Astrocyte (in vitro differentiated cells and primary cell): ENCODE results near the gene RASSF5. TPM values are rescaled to one million over a fixed set of nuclear protein-coding genes. Genes with fewer than 3 reads are reported as not detected.

Source experiments
- DNase-seq: peaks from one replicate; pipeline ENCODE4 v3.0.0-alpha.2; 2010; ENCODE audit warnings: low read depth
- FAIRE-seq: peaks from 2 replicates; lab custom pipeline; 2011; peaks lifted over from hg19 to GRCh38; lab: Jason Lieb, UNC
- H2AFZ ChIP-seq: 2 replicates; pipeline ENCODE4 v1.6.0; 2012; ENCODE audit warnings: low read depth, low read length, inconsistent platforms
- H3K27ac ChIP-seq: 2 replicates; pipeline ENCODE4 v1.5.1; 2011; ENCODE audit warnings: low read depth, low read length, inconsistent platforms
- H3K27me3 ChIP-seq: 2 replicates; pipeline ENCODE4 v1.6.0; 2011; ENCODE audit warnings: low read length, inconsistent platforms; ENCODE audit not compliant: insufficient read depth
- H3K36me3 ChIP-seq: 2 replicates; pipeline ENCODE4 v1.5.1; 2011; ENCODE audit warnings: low read length, inconsistent platforms; ENCODE audit not compliant: insufficient read depth
- H3K4me1 ChIP-seq: 2 replicates; pipeline ENCODE4 v1.5.1; 2011; ENCODE audit warnings: low read length, inconsistent platforms; ENCODE audit not compliant: insufficient read depth
- H3K4me2 ChIP-seq: 2 replicates; pipeline ENCODE4 v1.6.0; 2012; ENCODE audit warnings: low read length, inconsistent platforms
- H3K4me3 ChIP-seq: 2 replicates; pipeline ENCODE4 v1.5.1; 2011; ENCODE audit warnings: low read depth, mild to moderate bottlenecking, low read length, inconsistent platforms; ENCODE audit not compliant: insufficient read depth
- H3K79me2 ChIP-seq: 2 replicates; pipeline ENCODE4 v1.6.0; 2012; ENCODE audit warnings: mild to moderate bottlenecking, low read length, inconsistent platforms; ENCODE audit not compliant: insufficient read depth
- H3K9ac ChIP-seq: 2 replicates; pipeline ENCODE4 v1.6.0; 2012; ENCODE audit warnings: mild to moderate bottlenecking, low read length, inconsistent platforms
- H3K9me3 ChIP-seq: 2 replicates; pipeline ENCODE4 v1.5.1; 2012; ENCODE audit warnings: low read depth, mild to moderate bottlenecking, low read length, inconsistent platforms; ENCODE audit not compliant: insufficient read depth
- H4K20me1 ChIP-seq: 2 replicates; pipeline ENCODE4 v1.6.0; 2012; ENCODE audit warnings: low read length, inconsistent platforms; ENCODE audit not compliant: insufficient read depth
- H3K27ac Mint-ChIP-seq: one replicate; pipeline ENCODE4 v1.8.0; 2021; ENCODE audit warnings: mild to moderate bottlenecking, mixed read lengths; ENCODE audit not compliant: unreplicated experiment
- H3K27me3 Mint-ChIP-seq: one replicate; pipeline ENCODE4 v1.8.0; 2021; ENCODE audit warnings: low read depth, mixed read lengths; ENCODE audit not compliant: unreplicated experiment
- H3K36me3 Mint-ChIP-seq: one replicate; pipeline ENCODE4 v1.8.0; 2021; ENCODE audit warnings: low read depth, mixed read lengths; ENCODE audit not compliant: unreplicated experiment
- H3K4me1 Mint-ChIP-seq: one replicate; pipeline ENCODE4 v1.8.0; 2021; ENCODE audit warnings: low read depth, mixed read lengths; ENCODE audit not compliant: unreplicated experiment
- H3K4me3 Mint-ChIP-seq: one replicate; pipeline ENCODE4 v1.8.0; 2021; ENCODE audit warnings: mild to moderate bottlenecking, moderate library complexity, mixed read lengths; ENCODE audit not compliant: unreplicated experiment
- H3K9me3 Mint-ChIP-seq: one replicate; pipeline ENCODE4 v1.8.0; 2021; ENCODE audit warnings: mild to moderate bottlenecking, mixed read lengths; ENCODE audit not compliant: unreplicated experiment
- CTCF ChIP-seq: IDR thresholded peaks from 2 replicates; pipeline ENCODE4 v1.5.1; 2011; ENCODE audit warnings: low read depth, mild to moderate bottlenecking, inconsistent platforms, low read length, moderate library complexity; ENCODE audit not compliant: insufficient read depth
- EZH2 ChIP-seq: IDR thresholded peaks from 2 replicates; pipeline ENCODE4 v1.6.1; 2012; ENCODE audit warnings: mild to moderate bottlenecking, low read length, inconsistent platforms; ENCODE audit not compliant: insufficient read depth
- total RNA-seq: library from RNA; stranded (reverse); gene quantifications from 2 replicates; pipeline ENCODE4 v1.2.1, GENCODE V29; 2021

Gene RASSF5
- total RNA-seq, 1 donor from 2014 or later = 0.43 TPM

GRCh38 chr1:206568256-206568655, 60.9 kb downstream of the RASSF5 start:
- H3K27ac ChIP-seq = no peak overlapping the region
- TF ChIP-seq CTCF (no peak), EZH2 (no peak)
- Mint-ChIP-seq H3K27ac (no peak overlapping the region), H3K36me3 (peaks cover 8% of the 10 kb centered on the region), H3K9me3 (no peaks in the 10 kb centered on the region), H3K4me1 (peaks cover 8% of the 10 kb centered on the region), H3K27me3 (peaks cover 55% of the 10 kb centered on the region), H3K4me3 (no peak overlapping the region)
- peaks cover 4% of the 10 kb centered on the region for H3K27me3 ChIP-seq
- H4K20me1 ChIP-seq = no peaks in the 10 kb centered on the region
- H3K4me1 ChIP-seq = no peaks in the 10 kb centered on the region
- no peaks in the 10 kb centered on the region for H3K9me3 ChIP-seq
- no peaks in the 10 kb centered on the region for H3K36me3 ChIP-seq
- no peak overlapping the region for H3K4me2 ChIP-seq
- H3K79me2 ChIP-seq = no peaks in the 10 kb centered on the region
- H2AFZ ChIP-seq = no peak overlapping the region
- peak; percentile 71 for DNase-seq
- no peak overlapping the region for H3K9ac ChIP-seq
- no peak for FAIRE-seq
- no peak overlapping the region for H3K4me3 ChIP-seq

GRCh38 chr1:206568779-206569352, 61.5 kb downstream of the RASSF5 start:
- no peak overlapping the region for H3K9ac ChIP-seq
- H3K79me2 ChIP-seq = no peaks in the 10 kb centered on the region
- Mint-ChIP-seq H3K36me3 (peaks cover 4% of the 10 kb centered on the region), H3K4me3 (no peak overlapping the region), H3K9me3 (no peaks in the 10 kb centered on the region), H3K27me3 (peaks cover 50% of the 10 kb centered on the region), H3K27ac (no peak overlapping the region), H3K4me1 (peaks cover 2% of the 10 kb centered on the region)
- no peak overlapping the region for H3K4me3 ChIP-seq
- H2AFZ ChIP-seq = no peak overlapping the region
- H3K27me3 ChIP-seq = peaks cover 4% of the 10 kb centered on the region
- FAIRE-seq = no peak
- no peak overlapping the region for H3K27ac ChIP-seq
- H3K4me1 ChIP-seq = no peaks in the 10 kb centered on the region
- DNase-seq = no peak
- H4K20me1 ChIP-seq = no peaks in the 10 kb centered on the region
- TF ChIP-seq EZH2 (no peak), CTCF (no peak)
- no peaks in the 10 kb centered on the region for H3K36me3 ChIP-seq
- H3K9me3 ChIP-seq = no peaks in the 10 kb centered on the region
- H3K4me2 ChIP-seq = no peak overlapping the region

- TF ChIP-seq EZH2 = no peak
- TF ChIP-seq CTCF = no peak
- Mint-ChIP-seq H3K27ac (no peak overlapping the region), H3K9me3 (no peaks in the 10 kb centered on the region), H3K27me3 (peaks cover 43% of the 10 kb centered on the region), H3K4me3 (no peak overlapping the region), H3K36me3 (peaks cover 4% of the 10 kb centered on the region), H3K4me1 (no peaks in the 10 kb centered on the region)
- Histone ChIP-seq H4K20me1 (no peaks in the 10 kb centered on the region), H3K36me3 (no peaks in the 10 kb centered on the region), H3K9ac (no peak overlapping the region), H3K4me2 (no peak overlapping the region), H3K9me3 (no peaks in the 10 kb centered on the region), H3K27ac (no peak overlapping the region), H3K4me3 (no peak overlapping the region), H3K79me2 (no peaks in the 10 kb centered on the region), H3K27me3 (peaks cover 4% of the 10 kb centered on the region), H2AFZ (no peak overlapping the region), H3K4me1 (no peaks in the 10 kb centered on the region)
- FAIRE-seq = no peak
- DNase-seq = no peak
Measured at GRCh38 chr1:206569556-206569955, 62.2 kb downstream of the RASSF5 start.
